HepG2 (cell line): ENCODE results near the gene RAP1A. TPM values are rescaled to one million over a fixed set of nuclear protein-coding genes. Genes with fewer than 3 reads are reported as not detected.
A peak's percentile ranks its signal among the peaks of the same experiment; 100 is the strongest.

Source experiments
- CEBPZ ChIP-seq: IDR thresholded peaks from 2 replicates; pipeline ENCODE4 v1.6.1; 2012; ENCODE audit warnings: low read length, improper control_type of control experiment
- FLYWCH1 ChIP-seq: sonication (generic); formaldehyde crosslinking; IDR thresholded peaks from 2 replicates; pipeline ENCODE4 v1.8.1; 2023; ENCODE audit warnings: mild to moderate bottlenecking, missing genetic modification reagents
- GATAD1 ChIP-seq: IDR thresholded peaks from 2 replicates; pipeline ENCODE4 v1.6.1; 2016; ENCODE audit warnings: missing genetic modification reagents, missing compliant biosample characterization
- GATAD2A ChIP-seq: IDR thresholded peaks from 2 replicates; pipeline ENCODE4 v1.6.1; 2016
- GLI4 ChIP-seq: sonication (generic); formaldehyde crosslinking; IDR thresholded peaks from 2 replicates; pipeline ENCODE4 v1.5.1; 2020; ENCODE audit warnings: missing genetic modification reagents, mild to moderate bottlenecking, moderate library complexity, borderline replicate concordance
- GTF2F1 ChIP-seq: fragments of 150-350 bp; IDR thresholded peaks from 2 replicates; pipeline ENCODE4 v1.6.1; 2014; ENCODE audit warnings: low read length
- HHEX ChIP-seq: IDR thresholded peaks from 2 replicates; pipeline ENCODE4 v1.6.1; 2016; ENCODE audit warnings: control low read depth
- HOXA5 ChIP-seq: sonication (generic); formaldehyde crosslinking; IDR thresholded peaks from 2 replicates; pipeline ENCODE4 v1.4.0; 2020; ENCODE audit warnings: missing genetic modification reagents
- KDM5A ChIP-seq: fragments of 200-600 bp; sonication (generic); IDR thresholded peaks from 2 replicates; pipeline ENCODE4 v1.7.0; 2018; ENCODE audit warnings: antibody characterized with exemption, mild to moderate bottlenecking, low read length, borderline replicate concordance
- KLF15 ChIP-seq: sonication (generic); formaldehyde crosslinking; IDR thresholded peaks from 2 replicates; pipeline ENCODE4 v1.8.1; 2023; ENCODE audit warnings: borderline replicate concordance, mild to moderate bottlenecking, inconsistent platforms, missing genetic modification reagents, mixed read lengths
- PAWR ChIP-seq: sonication (generic); formaldehyde crosslinking; IDR thresholded peaks from 2 replicates; pipeline ENCODE4 v1.4.0; 2020; ENCODE audit warnings: missing genetic modification reagents, mild to moderate bottlenecking, borderline replicate concordance
- POLR2A ChIP-seq, 2 experiments: IDR thresholded peaks; 2 replicates each; pipeline ENCODE4 v1.6.1; 2011; ENCODE audit warnings: low read depth in 2 of 2, low read length in 2 of 2, mild to moderate bottlenecking in 1 of 2, moderate library complexity in 1 of 2; ENCODE audit not compliant: insufficient read depth in 1 of 2
- RNF2 ChIP-seq: fragments of 450-650 bp; conservative IDR thresholded peaks from 2 replicates; pipeline ENCODE4 v1.6.1; 2016; ENCODE audit warnings: low read depth
- SRSF1 ChIP-seq: fragments of 200-400 bp; formaldehyde crosslinking; optimal IDR thresholded peaks from 2 replicates; pipeline ENCODE3; 2017; ENCODE audit warnings: mild to moderate bottlenecking, low read depth, low read length, moderate library complexity
- TEAD2 ChIP-seq: sonication (generic); formaldehyde crosslinking; IDR thresholded peaks from 2 replicates; pipeline ENCODE4 v1.9.0; 2021; ENCODE audit warnings: missing genetic modification reagents
- ZBTB7A ChIP-seq: sonication (generic); formaldehyde crosslinking; IDR thresholded peaks from 2 replicates; pipeline ENCODE4 v1.8.0; 2022; ENCODE audit warnings: mild to moderate bottlenecking, missing genetic modification reagents
- ZNF12 ChIP-seq: sonication (generic); formaldehyde crosslinking; IDR thresholded peaks from 2 replicates; pipeline ENCODE4 v1.5.0; 2020; ENCODE audit warnings: missing genetic modification reagents
- ZNF251 ChIP-seq: sonication (generic); formaldehyde crosslinking; IDR thresholded peaks from 2 replicates; pipeline ENCODE4 v1.9.0; 2021; ENCODE audit warnings: mild to moderate bottlenecking, missing genetic modification reagents
- ZNF367 ChIP-seq: sonication (generic); formaldehyde crosslinking; IDR thresholded peaks from 2 replicates; pipeline ENCODE4 v1.4.0; 2020; ENCODE audit warnings: missing genetic modification reagents, borderline replicate concordance
- ZNF430 ChIP-seq: sonication (generic); formaldehyde crosslinking; IDR thresholded peaks from 2 replicates; pipeline ENCODE4 v1.9.0; 2021; ENCODE audit warnings: mild to moderate bottlenecking, missing genetic modification reagents
- ZNF468 ChIP-seq: sonication (generic); formaldehyde crosslinking; IDR thresholded peaks from 2 replicates; pipeline ENCODE4 v1.8.0; 2022; ENCODE audit warnings: mild to moderate bottlenecking, moderate library complexity, missing genetic modification reagents
- ZNF567 ChIP-seq: sonication (generic); formaldehyde crosslinking; IDR thresholded peaks from 2 replicates; pipeline ENCODE4 v1.8.1; 2023; ENCODE audit warnings: mild to moderate bottlenecking, missing genetic modification reagents, borderline replicate concordance
- ZNF788 ChIP-seq: sonication (generic); formaldehyde crosslinking; IDR thresholded peaks from 2 replicates; pipeline ENCODE4 v1.5.0; 2020; ENCODE audit warnings: mild to moderate bottlenecking, missing genetic modification reagents, borderline replicate concordance
- polyA plus RNA-seq, 8 experiments: library from polyadenylated mRNA; depleted of rRNA in 3 of 8; stranded (reverse) in 7 of 8; unstranded in 1 of 8; fragments of >200 nt; fragmentation: Illumina TruSeq in 4 of 8; extraction: Trizol in 4 of 8; gene quantifications; 2 replicates each; pipeline versions ENCODE4 v1.2.1 to v1.2.3, GENCODE V29; 2011 to 2016; ENCODE audit warnings: low read depth in 4 of 8, missing spikeins in 1 of 8, mixed read lengths in 1 of 8; ENCODE audit not compliant: insufficient read depth in 1 of 8
- total RNA-seq, 5 experiments: library from RNA; depleted of rRNA; stranded (reverse); fragments of >200 nt; fragmentation: Illumina TruSeq; extraction: Trizol; gene quantifications; 2 replicates each; pipeline ENCODE4 v1.2.3, GENCODE V29; 2016; ENCODE audit warnings: low read depth in 1 of 5
- TF ChIP-seq, protein P1 (sequence below): sonication (generic); formaldehyde crosslinking; IDR thresholded peaks from 2 replicates; pipeline ENCODE4 v1.9.0; 2021; ENCODE audit warnings: missing genetic modification reagents, borderline replicate concordance
- TF ChIP-seq, protein P2 (sequence below): sonication (generic); formaldehyde crosslinking; IDR thresholded peaks from 2 replicates; pipeline ENCODE4 v1.4.0; 2020; ENCODE audit warnings: mild to moderate bottlenecking, missing genetic modification reagents

Gene RAP1A
- total and polyA plus RNA-seq, 2 of the 13 experiments (the other 11 are each of a cell fraction or from before 2014, with no cell fraction given), result 19.0 to 20.7 TPM

DNA sequence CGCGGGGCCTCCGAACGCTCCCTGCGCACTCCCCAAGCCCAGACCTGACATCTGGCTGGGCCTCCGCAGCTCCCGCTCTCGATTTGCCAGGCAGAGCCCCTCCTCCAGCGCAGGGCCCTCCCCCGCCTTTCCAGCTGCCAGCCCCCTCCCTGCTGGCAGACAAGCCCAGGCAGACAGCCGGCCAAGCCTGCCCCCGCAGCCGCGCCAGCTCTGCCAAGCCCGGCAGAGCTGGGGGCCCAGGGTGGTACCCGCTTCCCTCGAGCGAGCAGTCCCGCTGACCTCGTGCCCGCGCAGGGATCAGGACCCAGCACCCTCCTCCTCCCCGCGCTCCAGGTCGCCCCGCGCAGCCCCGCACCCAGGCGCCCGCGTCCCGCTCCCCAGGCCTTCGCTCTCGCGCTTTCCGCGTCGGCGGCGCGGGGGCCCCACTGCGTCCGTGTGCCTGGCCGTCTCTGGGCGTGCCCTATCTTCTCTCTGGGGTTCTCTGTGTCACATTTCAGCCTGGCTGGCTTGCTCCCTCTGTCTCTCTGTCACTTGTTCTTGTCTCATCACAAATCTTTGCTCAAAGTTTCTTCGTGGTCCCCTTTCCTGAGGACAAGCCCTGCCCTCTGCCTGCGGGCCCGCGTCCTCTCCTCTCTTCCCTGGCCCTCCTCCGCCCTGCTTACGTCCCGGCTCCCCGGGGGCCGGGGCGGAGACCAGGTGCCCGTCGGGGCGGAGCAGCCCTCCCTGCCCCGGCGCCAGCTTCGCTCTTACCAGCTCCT is 119.0 kb downstream of the RAP1A start (continued):
- no peak for TF ChIP-seq PAWR
- no peak for TF ChIP-seq HHEX
- TF ChIP-seq HOXA5 (CRISPR knock-in tag), result no peak
- TF ChIP-seq GATAD1, result no peak
- TF ChIP-seq ZNF468 (CRISPR knock-in tag), result no peak
- peak; percentile 53; the same call in 1 of the 2 replicates for TF ChIP-seq ZNF788
- TF ChIP-seq POLR2A (IDR thresholded peaks at IDR 0.05; ENCODE audit: insufficient read depth in 1 of 2, low read depth in 2 of 2, low read length in 2 of 2), result peak in 1 of 2 experiments; percentile 63
- TF ChIP-seq GTF2F1, result no peak
- no peak for TF ChIP-seq GLI4 (CRISPR knock-in tag)
- 0 out of 2 replicates have a peak, but pooled peaks have one; percentile 54 for TF ChIP-seq ZBTB7A
- no peak for TF ChIP-seq ZNF12
- no peak for TF ChIP-seq ZNF367 (CRISPR knock-in tag)
- TF ChIP-seq FLYWCH1 (CRISPR knock-in tag), result no peak
- no peak for TF ChIP-seq KDM5A
- no peak for TF ChIP-seq GATAD2A (CRISPR knock-in tag)
- peak; percentile 79 for TF ChIP-seq RNF2
- no peak for TF ChIP-seq CEBPZ
- TF ChIP-seq ZNF567 (CRISPR knock-in tag), result no peak
- TF ChIP-seq ZNF430 (CRISPR knock-in tag), result 0 out of 2 replicates have a peak, but pooled peaks have one; percentile 6
- TF ChIP-seq, protein P1, sequence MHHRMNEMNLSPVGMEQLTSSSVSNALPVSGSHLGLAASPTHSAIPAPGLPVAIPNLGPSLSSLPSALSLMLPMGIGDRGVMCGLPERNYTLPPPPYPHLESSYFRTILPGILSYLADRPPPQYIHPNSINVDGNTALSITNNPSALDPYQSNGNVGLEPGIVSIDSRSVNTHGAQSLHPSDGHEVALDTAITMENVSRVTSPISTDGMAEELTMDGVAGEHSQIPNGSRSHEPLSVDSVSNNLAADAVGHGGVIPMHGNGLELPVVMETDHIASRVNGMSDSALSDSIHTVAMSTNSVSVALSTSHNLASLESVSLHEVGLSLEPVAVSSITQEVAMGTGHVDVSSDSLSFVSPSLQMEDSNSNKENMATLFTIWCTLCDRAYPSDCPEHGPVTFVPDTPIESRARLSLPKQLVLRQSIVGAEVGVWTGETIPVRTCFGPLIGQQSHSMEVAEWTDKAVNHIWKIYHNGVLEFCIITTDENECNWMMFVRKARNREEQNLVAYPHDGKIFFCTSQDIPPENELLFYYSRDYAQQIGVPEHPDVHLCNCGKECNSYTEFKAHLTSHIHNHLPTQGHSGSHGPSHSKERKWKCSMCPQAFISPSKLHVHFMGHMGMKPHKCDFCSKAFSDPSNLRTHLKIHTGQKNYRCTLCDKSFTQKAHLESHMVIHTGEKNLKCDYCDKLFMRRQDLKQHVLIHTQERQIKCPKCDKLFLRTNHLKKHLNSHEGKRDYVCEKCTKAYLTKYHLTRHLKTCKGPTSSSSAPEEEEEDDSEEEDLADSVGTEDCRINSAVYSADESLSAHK, result no peak
- TF ChIP-seq KLF15, result no peak
- no peak for TF ChIP-seq TEAD2
- no peak for TF ChIP-seq SRSF1
- TF ChIP-seq ZNF251, result no peak
- TF ChIP-seq, protein P2, sequence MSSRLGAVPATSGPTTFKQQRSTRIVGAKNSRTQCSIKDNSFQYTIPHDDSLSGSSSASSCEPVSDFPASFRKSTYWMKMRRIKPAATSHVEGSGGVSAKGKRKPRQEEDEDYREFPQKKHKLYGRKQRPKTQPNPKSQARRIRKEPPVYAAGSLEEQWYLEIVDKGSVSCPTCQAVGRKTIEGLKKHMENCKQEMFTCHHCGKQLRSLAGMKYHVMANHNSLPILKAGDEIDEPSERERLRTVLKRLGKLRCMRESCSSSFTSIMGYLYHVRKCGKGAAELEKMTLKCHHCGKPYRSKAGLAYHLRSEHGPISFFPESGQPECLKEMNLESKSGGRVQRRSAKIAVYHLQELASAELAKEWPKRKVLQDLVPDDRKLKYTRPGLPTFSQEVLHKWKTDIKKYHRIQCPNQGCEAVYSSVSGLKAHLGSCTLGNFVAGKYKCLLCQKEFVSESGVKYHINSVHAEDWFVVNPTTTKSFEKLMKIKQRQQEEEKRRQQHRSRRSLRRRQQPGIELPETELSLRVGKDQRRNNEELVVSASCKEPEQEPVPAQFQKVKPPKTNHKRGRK (CRISPR knock-in tag), result no peak
